Naive thymus-derived CD4-positive, alpha-beta T cell (primary cell): ENCODE data around the gene CAND2. TPM values are rescaled to one million over a fixed set of nuclear protein-coding genes. Genes with fewer than 3 reads are reported as not detected.

ENCODE experiments used
- ATAC-seq: fragments of 150-1000 bp; cut with Tn5 transposase; 2 replicates; pipeline ENCODE4 v1.10.0; 2021; ENCODE audit warnings: mild to moderate bottlenecking, moderate library complexity
- CTCF ChIA-PET: fragments of 350-600 bp; sonication (Branson Sonifier 250); formaldehyde crosslinking; loops from one replicate; lab custom pipeline; 2021; ENCODE audit warnings: antibody characterized with exemption; lab: Charles Lee
- POLR2A ChIA-PET: fragments of 350-600 bp; sonication (Branson Sonifier 250); formaldehyde crosslinking; loops from one replicate; lab custom pipeline; 2021; ENCODE audit warnings: antibody characterized with exemption, inconsistent platforms; lab: Charles Lee
- DNase-seq, 9 donors: peaks; one replicate each; pipeline versions ENCODE4 v3.0.0 to v3.0.0-alpha.2; 2020 to 2022; ENCODE audit warnings: mixed read lengths in 1 of 9
- H3K27ac ChIP-seq: one replicate; pipeline ENCODE4 v1.7.0; 2013; ENCODE audit warnings: mild to moderate bottlenecking, low read depth, low read length, moderate library complexity
- H3K27me3 ChIP-seq, 2 donors: one replicate each; pipeline ENCODE4 v1.7.0; 2013; ENCODE audit warnings: low read length in 2 of 2, mild to moderate bottlenecking in 2 of 2, moderate library complexity in 2 of 2; ENCODE audit not compliant: control insufficient read depth in 2 of 2, insufficient read depth in 2 of 2
- H3K36me3 ChIP-seq, 3 experiments: 1 replicate in 2 of 3; 2 replicates in 1 of 3; pipeline ENCODE4 v1.7.0; 2013; ENCODE audit warnings: low read length in 3 of 3, mild to moderate bottlenecking in 3 of 3, moderate library complexity in 1 of 3; ENCODE audit not compliant: insufficient read depth in 3 of 3, control insufficient read depth in 2 of 3
- H3K4me1 ChIP-seq, 2 donors: one replicate each; pipeline ENCODE4 v1.7.0; 2013; ENCODE audit warnings: low read length in 2 of 2, mild to moderate bottlenecking in 2 of 2, moderate library complexity in 1 of 2; ENCODE audit not compliant: control insufficient read depth in 2 of 2, insufficient read depth in 2 of 2
- H3K4me3 ChIP-seq: 2 replicates; pipeline ENCODE4 v1.7.0; 2013; ENCODE audit warnings: mild to moderate bottlenecking, low read length
- H3K9me3 ChIP-seq, 3 experiments: 1 replicate in 2 of 3; 2 replicates in 1 of 3; pipeline ENCODE4 v1.7.0; 2013; ENCODE audit warnings: low read length in 3 of 3; ENCODE audit not compliant: control insufficient read depth in 2 of 3
- H3K27ac Mint-ChIP-seq, 9 donors: one replicate each; pipeline ENCODE4 v1.8.0; 2020 to 2022; ENCODE audit warnings: mixed read lengths in 9 of 9, mild to moderate bottlenecking in 8 of 9, moderate library complexity in 5 of 9, inconsistent platforms in 2 of 9
- H3K27me3 Mint-ChIP-seq, 5 donors: one replicate each; pipeline ENCODE4 v1.8.0; 2021 to 2022; ENCODE audit warnings: mixed read lengths in 5 of 5, mild to moderate bottlenecking in 1 of 5
- H3K36me3 Mint-ChIP-seq, 5 donors: one replicate each; pipeline ENCODE4 v1.8.0; 2020 to 2022; ENCODE audit warnings: mixed read lengths in 5 of 5, mild to moderate bottlenecking in 3 of 5, inconsistent platforms in 1 of 5
- H3K4me1 Mint-ChIP-seq, 7 donors: one replicate each; pipeline ENCODE4 v1.8.0; 2020 to 2022; ENCODE audit warnings: mixed read lengths in 7 of 7, mild to moderate bottlenecking in 3 of 7, inconsistent platforms in 1 of 7
- H3K4me3 Mint-ChIP-seq, 10 donors: one replicate each; pipeline ENCODE4 v1.8.0; 2020 to 2022; ENCODE audit warnings: mild to moderate bottlenecking in 10 of 10, mixed read lengths in 10 of 10, moderate library complexity in 6 of 10, inconsistent platforms in 2 of 10
- H3K9me3 Mint-ChIP-seq, 11 donors: one replicate each; pipeline ENCODE4 v1.8.0; 2020 to 2022; ENCODE audit warnings: mixed read lengths in 11 of 11, mild to moderate bottlenecking in 4 of 11, inconsistent platforms in 1 of 11, moderate library complexity in 1 of 11
- intact Hi-C, 2 donors: fragments of 100-400 bp; cut with micrococcal nuclease; formaldehyde crosslinking; loops; one replicate each; pipeline ENCODE4 v1.15.1; 2023
- polyA plus RNA-seq, 2 donors: library from polyadenylated mRNA; unstranded; fragments of 300-500 nt; fragmentation: Illumina TruSeq; gene quantifications; one replicate each; pipeline ENCODE4 v1.2.3, GENCODE V29; 2021
- total RNA-seq, 6 experiments: library from RNA in 5 of 6; stranded (reverse) in 5 of 6; gene quantifications; 1 replicate in 5 of 6; 2 replicates in 1 of 6; pipeline ENCODE4 v1.2.3 and lab custom pipeline; 2021 to 2026

The CAND2 gene
- total and polyA plus RNA-seq, 7 experiments from 2014 or later, result 0.15 to 8.2 (median 4.3) TPM

- H3K27ac Mint-ChIP-seq, result no peak overlapping the region
- no peaks in the 10 kb centered on the region for H3K9me3 ChIP-seq
- H3K36me3 Mint-ChIP-seq, result no peaks in the 10 kb centered on the region
- H3K27me3 ChIP-seq, result no peaks in the 10 kb centered on the region
- ATAC-seq (no peak), DNase-seq (no peak)
- intact Hi-C loops, result no loop called here
- peaks cover 0 to 10% (median 0%) of the 10 kb centered on the region in 7 donors for H3K4me1 Mint-ChIP-seq
- H3K4me1 ChIP-seq, result no peaks in the 10 kb centered on the region
- H3K36me3 ChIP-seq, result no peaks in the 10 kb centered on the region
- ChIA-PET POLR2A (no interaction called here), CTCF (no interaction called here)
- H3K9me3 Mint-ChIP-seq, result no peaks in the 10 kb centered on the region
- H3K27ac ChIP-seq, result no peak overlapping the region
- H3K4me3 Mint-ChIP-seq, result no peak overlapping the region
- peaks cover 0 to 13% (median 4%) of the 10 kb centered on the region in 5 donors for H3K27me3 Mint-ChIP-seq
- no peak overlapping the region for H3K4me3 ChIP-seq
These were observed 43.7 kb upstream of the CAND2 start for GRCh38 chr3:12752809-12753208.

GRCh38 chr3:12753275-12754028 lies 43.0 kb upstream of the CAND2 start:
- H3K36me3 Mint-ChIP-seq, result no peaks in the 10 kb centered on the region
- H3K27ac Mint-ChIP-seq, result no peak overlapping the region
- no peaks in the 10 kb centered on the region for H3K9me3 Mint-ChIP-seq
- H3K36me3 ChIP-seq, result no peaks in the 10 kb centered on the region
- no peak overlapping the region for H3K27ac ChIP-seq
- H3K4me1 Mint-ChIP-seq, result peaks cover 0 to 13% (median 0%) of the 10 kb centered on the region in 7 donors
- ChIA-PET POLR2A (no interaction called here), CTCF (no interaction called here)
- intact Hi-C loops, result no loop called here
- H3K9me3 ChIP-seq, result no peaks in the 10 kb centered on the region
- DNase-seq (no peak), ATAC-seq (no peak)
- no peaks in the 10 kb centered on the region for H3K27me3 ChIP-seq
- peaks cover 0 to 6% (median 4%) of the 10 kb centered on the region in 5 donors for H3K27me3 Mint-ChIP-seq
- no peak overlapping the region for H3K4me3 ChIP-seq
- no peak overlapping the region for H3K4me3 Mint-ChIP-seq
- H3K4me1 ChIP-seq, result no peaks in the 10 kb centered on the region

- Mint-ChIP-seq H3K36me3 (no peaks in the 10 kb centered on the region), H3K4me3 (no peak overlapping the region), H3K27ac (no peak overlapping the region), H3K27me3 (peaks cover 0 to 5% (median 4%) of the 10 kb centered on the region in 5 donors), H3K9me3 (no peaks in the 10 kb centered on the region), H3K4me1 (peaks cover 0 to 13% (median 0%) of the 10 kb centered on the region in 7 donors)
- Histone ChIP-seq H3K4me1 (no peaks in the 10 kb centered on the region), H3K4me3 (no peak overlapping the region), H3K36me3 (no peaks in the 10 kb centered on the region), H3K27ac (no peak overlapping the region), H3K9me3 (no peaks in the 10 kb centered on the region), H3K27me3 (no peaks in the 10 kb centered on the region)
- POLR2A ChIA-PET, result no interaction called here
- intact Hi-C loops, result no loop called here
- ATAC-seq (no peak), DNase-seq (no peak)
- CTCF ChIA-PET, result no interaction called here
These were observed 42.2 kb upstream of the CAND2 start for GRCh38 chr3:12754313-12754712.

GRCh38 chr3:12755754-12756153 lies 40.7 kb upstream of the CAND2 start:
- H3K27me3 ChIP-seq, result peaks cover 0 to 2% of the 10 kb centered on the region in 2 donors
- H3K27ac ChIP-seq, result no peak overlapping the region
- ChIA-PET CTCF (no interaction called here), POLR2A (no interaction called here)
- no peak for ATAC-seq
- Mint-ChIP-seq H3K4me1 (peaks cover 0 to 9% (median 0%) of the 10 kb centered on the region in 7 donors), H3K36me3 (no peaks in the 10 kb centered on the region), H3K27ac (no peak overlapping the region), H3K27me3 (peaks cover 0 to 5% (median 4%) of the 10 kb centered on the region in 5 donors), H3K4me3 (no peak overlapping the region), H3K9me3 (no peaks in the 10 kb centered on the region)
- no peaks in the 10 kb centered on the region for H3K36me3 ChIP-seq
- H3K4me3 ChIP-seq, result no peak overlapping the region
- H3K4me1 ChIP-seq, result no peaks in the 10 kb centered on the region
- H3K9me3 ChIP-seq, result no peaks in the 10 kb centered on the region
- DNase-seq, result no peak
- intact Hi-C loops, result no loop called here

- no peak overlapping the region for H3K27ac ChIP-seq
- Mint-ChIP-seq H3K27ac (no peak overlapping the region), H3K4me1 (peaks cover 0 to 6% (median 0%) of the 10 kb centered on the region in 7 donors), H3K27me3 (peaks cover 0 to 5% (median 4%) of the 10 kb centered on the region in 5 donors), H3K9me3 (no peaks in the 10 kb centered on the region), H3K4me3 (no peak overlapping the region), H3K36me3 (no peaks in the 10 kb centered on the region)
- intact Hi-C loops, result no loop called here
- H3K4me3 ChIP-seq, result no peak overlapping the region
- DNase-seq, result no peak
- peaks cover 0 to 2% of the 10 kb centered on the region in 2 donors for H3K27me3 ChIP-seq
- no peaks in the 10 kb centered on the region for H3K4me1 ChIP-seq
- CTCF ChIA-PET, result no interaction called here
- no peaks in the 10 kb centered on the region for H3K36me3 ChIP-seq
- POLR2A ChIA-PET, result no interaction called here
- no peak for ATAC-seq
- H3K9me3 ChIP-seq, result no peaks in the 10 kb centered on the region
These were observed 40.3 kb upstream of the CAND2 start for GRCh38 chr3:12756175-12756574.

GRCh38 chr3:12756635-12757034 lies 39.8 kb upstream of the CAND2 start:
- no peak for DNase-seq
- intact Hi-C loops, result no loop called here

More at GRCh38 chr3:12756635-12757034, 39.8 kb upstream of the CAND2 start:
- Histone ChIP-seq H3K4me1 (no peaks in the 10 kb centered on the region), H3K27me3 (peaks cover 0 to 2% of the 10 kb centered on the region in 2 donors), H3K9me3 (no peaks in the 10 kb centered on the region), H3K27ac (no peak overlapping the region), H3K36me3 (no peaks in the 10 kb centered on the region), H3K4me3 (no peak overlapping the region)
- Mint-ChIP-seq H3K4me1 (peaks cover 0 to 6% (median 0%) of the 10 kb centered on the region in 7 donors), H3K9me3 (no peaks in the 10 kb centered on the region), H3K27me3 (peaks cover 0 to 5% (median 4%) of the 10 kb centered on the region in 5 donors), H3K4me3 (no peak overlapping the region), H3K36me3 (no peaks in the 10 kb centered on the region), H3K27ac (no peak overlapping the region)
- ATAC-seq, result no peak
- ChIA-PET CTCF (interaction anchor here (0.5 kb wide), 1 partner anchor 151 kb away, joined by 3 read pairs; no protein-coding TSS in a partner anchor), POLR2A (no interaction called here)
